Mesendoderm (in vitro differentiated cells): Measurements from ENCODE around the gene MYLK3.

Experiments used
- DNase-seq: peaks from one replicate; pipeline ENCODE4 v3.0.0; 2013
- H2AK5ac ChIP-seq: 2 replicates; pipeline ENCODE4 v1.6.1; 2013; ENCODE audit warnings: low read length, inconsistent platforms
- H2BK120ac ChIP-seq: 2 replicates; pipeline ENCODE4 v1.6.1; 2013; ENCODE audit warnings: low read depth, mild to moderate bottlenecking, low read length, moderate library complexity, mixed read lengths
- H2BK15ac ChIP-seq: replicated peaks from 2 replicates; pipeline ENCODE4 v1.6.1; 2013; ENCODE audit warnings: low read depth, mild to moderate bottlenecking, moderate library complexity
- H2BK5ac ChIP-seq: 2 replicates; pipeline ENCODE4 v1.6.1; 2013; ENCODE audit warnings: low read length, inconsistent platforms
- H3K18ac ChIP-seq: 2 replicates; pipeline ENCODE4 v1.6.1; 2013; ENCODE audit warnings: mild to moderate bottlenecking, low read length, mixed read lengths
- H3K23ac ChIP-seq: one replicate; pipeline ENCODE4 v1.6.1; 2013; ENCODE audit warnings: low read length
- H3K27ac ChIP-seq: 2 replicates; pipeline ENCODE4 v1.5.1; 2013; ENCODE audit warnings: low read depth, mild to moderate bottlenecking, inconsistent platforms, low read length, moderate library complexity
- H3K27me3 ChIP-seq: 2 replicates; pipeline ENCODE4 v1.6.1; 2013; ENCODE audit warnings: low read length, control low read depth, mild to moderate bottlenecking, inconsistent platforms; ENCODE audit not compliant: insufficient read depth, poor library complexity
- H3K36me3 ChIP-seq: 2 replicates; pipeline ENCODE4 v1.6.1; 2013; ENCODE audit warnings: low read length, inconsistent platforms; ENCODE audit not compliant: control insufficient read depth, insufficient read depth
- H3K4ac ChIP-seq: one replicate; pipeline ENCODE4 v1.6.1; 2013; ENCODE audit warnings: low read depth, mild to moderate bottlenecking, low read length, moderate library complexity
- H3K4me1 ChIP-seq: 2 replicates; pipeline ENCODE4 v1.6.1; 2013; ENCODE audit warnings: low read depth, low read length, inconsistent platforms; ENCODE audit not compliant: control insufficient read depth
- H3K4me2 ChIP-seq: 2 replicates; pipeline ENCODE4 v1.6.1; 2013; ENCODE audit warnings: low read length
- H3K4me3 ChIP-seq: 2 replicates; pipeline ENCODE4 v1.5.1; 2013; ENCODE audit warnings: mild to moderate bottlenecking, low read length
- H3K56ac ChIP-seq: one replicate; pipeline ENCODE4 v1.6.1; 2013; ENCODE audit warnings: low read length
- H3K79me1 ChIP-seq: 2 replicates; pipeline ENCODE4 v1.6.1; 2013; ENCODE audit warnings: low read length, inconsistent platforms
- H3K79me2 ChIP-seq: 2 replicates; pipeline ENCODE4 v1.6.1; 2013; ENCODE audit warnings: mild to moderate bottlenecking, low read length; ENCODE audit not compliant: control insufficient read depth, insufficient read depth
- H3K9ac ChIP-seq: 2 replicates; pipeline ENCODE4 v1.6.1; 2013; ENCODE audit warnings: low read length, inconsistent platforms
- H4K5ac ChIP-seq: one replicate; pipeline ENCODE4 v1.6.1; 2013; ENCODE audit warnings: low read length
- H4K8ac ChIP-seq: one replicate; pipeline ENCODE4 v1.6.1; 2013; ENCODE audit warnings: low read depth, mild to moderate bottlenecking, control low read depth, low read length, moderate library complexity
- WGBS: extraction: QIAGEN DNeasy Blood & Tissue Kit; methylation state at CpG from one replicate; pipeline ENCODE4 v1.1.7; 2013; ENCODE audit warnings: low lambda C conversion rate, missing lambda C conversion rate; ENCODE audit not compliant: insufficient coverage; ENCODE audit errors: extremely low coverage; 5-methylcytosine and 5-hydroxymethylcytosine counted together

MYLK3 gene

DNA sequence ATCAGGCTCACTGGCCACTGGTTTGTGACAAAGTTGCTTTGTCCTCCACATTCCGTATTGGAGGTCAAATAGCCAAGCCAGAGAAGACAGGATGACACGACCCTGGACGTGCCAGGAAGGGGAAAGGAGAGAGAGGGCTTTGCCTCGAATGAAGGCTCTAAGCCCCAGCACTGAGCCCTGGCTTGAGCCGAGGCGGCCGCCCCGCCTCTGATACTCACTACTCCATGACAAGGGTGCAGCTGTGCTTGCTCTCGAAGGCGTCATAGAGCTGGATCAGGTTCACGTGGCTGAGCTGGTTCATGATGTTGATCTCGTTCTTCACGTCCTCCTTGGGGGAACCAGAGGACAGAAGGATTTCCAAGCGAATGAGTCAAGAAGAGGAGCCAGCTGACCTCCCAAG, 19.3 kb downstream of the MYLK3 start:
- H3K79me1 ChIP-seq = no peaks in the 10 kb centered on the region
- no peak for DNase-seq
- no peak overlapping the region for H2BK120ac ChIP-seq
- H3K4me2 ChIP-seq = no peak overlapping the region
- no CpG with 5 or more reads among the region's 14 CpGs for WGBS
- H3K56ac ChIP-seq = no peak overlapping the region
- no peak overlapping the region for H2BK15ac ChIP-seq
- no peak overlapping the region for H2BK5ac ChIP-seq
- H3K23ac ChIP-seq = no peak overlapping the region
- H3K9ac ChIP-seq = no peak overlapping the region
- H3K79me2 ChIP-seq = no peaks in the 10 kb centered on the region
- no peak overlapping the region for H3K4ac ChIP-seq
- no peaks in the 10 kb centered on the region for H3K36me3 ChIP-seq
- H2AK5ac ChIP-seq = no peak overlapping the region
- H3K4me1 ChIP-seq = peaks cover 3% of the 10 kb centered on the region
- H4K5ac ChIP-seq = no peak overlapping the region
- H4K8ac ChIP-seq = no peak overlapping the region
- no peak overlapping the region for H3K18ac ChIP-seq
- H3K4me3 ChIP-seq = no peak overlapping the region
- no peak overlapping the region for H3K27ac ChIP-seq
- no peaks in the 10 kb centered on the region for H3K27me3 ChIP-seq

DNA sequence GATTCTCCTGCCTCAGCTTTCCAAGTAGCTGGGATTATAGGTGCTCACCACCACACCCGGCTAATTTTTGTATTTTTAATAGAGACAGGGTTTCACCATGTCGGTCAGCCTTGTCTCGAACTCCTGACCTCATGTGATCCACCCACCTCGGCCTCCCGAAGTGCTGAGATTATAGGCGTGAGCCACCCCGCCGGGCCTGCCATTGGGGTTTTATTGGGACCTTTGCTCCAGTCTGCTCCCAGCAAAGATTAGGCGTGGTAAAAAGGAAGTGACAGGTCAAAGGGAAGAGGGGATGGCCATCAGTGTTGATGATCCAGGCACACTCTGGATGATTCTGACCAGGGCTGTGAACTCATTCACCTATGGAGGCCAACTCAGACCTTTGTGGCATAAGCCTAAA, 20.5 kb downstream of the MYLK3 start:
- Histone ChIP-seq H3K56ac (no peak overlapping the region), H3K4me2 (no peak overlapping the region), H2AK5ac (no peak overlapping the region), H4K5ac (no peak overlapping the region), H3K9ac (no peak overlapping the region), H3K4me3 (no peak overlapping the region), H2BK15ac (no peak overlapping the region), H3K23ac (no peak overlapping the region), H3K18ac (no peak overlapping the region), H2BK120ac (no peak overlapping the region), H3K27me3 (no peaks in the 10 kb centered on the region), H3K4ac (no peak overlapping the region), H3K36me3 (no peaks in the 10 kb centered on the region), H3K27ac (no peak overlapping the region), H2BK5ac (no peak overlapping the region), H4K8ac (no peak overlapping the region), H3K79me1 (no peaks in the 10 kb centered on the region), H3K79me2 (no peaks in the 10 kb centered on the region), H3K4me1 (peaks cover 3% of the 10 kb centered on the region)
- no peak for DNase-seq
- no CpG with 5 or more reads among the region's 9 CpGs for WGBS

DNA sequence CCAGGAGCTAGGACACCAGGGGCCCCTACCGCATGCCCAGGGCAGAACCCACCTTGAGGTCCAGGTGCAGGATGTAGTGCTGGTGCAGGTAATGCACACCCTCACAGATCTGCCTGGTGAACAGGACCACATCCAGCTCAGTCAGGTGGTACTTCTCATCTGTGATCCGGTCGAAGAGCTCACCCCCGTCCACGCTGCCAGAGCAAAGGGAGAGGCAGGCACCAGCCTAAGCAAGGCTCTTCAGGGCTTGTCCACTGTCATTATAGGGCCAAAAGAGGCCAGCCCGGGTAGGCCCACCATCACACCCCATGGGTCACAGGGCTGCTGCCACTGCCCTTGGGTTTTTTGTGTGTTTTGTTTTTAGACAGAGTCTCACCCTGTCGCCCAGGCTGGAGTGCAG, 21.0 kb downstream of the MYLK3 start:
- Histone ChIP-seq H3K4me2 (no peak overlapping the region), H3K18ac (no peak overlapping the region), H3K27me3 (no peaks in the 10 kb centered on the region), H2BK15ac (no peak overlapping the region), H3K56ac (no peak overlapping the region), H3K27ac (no peak overlapping the region), H3K4ac (no peak overlapping the region), H3K23ac (no peak overlapping the region), H2BK5ac (no peak overlapping the region), H3K79me2 (no peaks in the 10 kb centered on the region), H4K5ac (no peak overlapping the region), H3K36me3 (no peaks in the 10 kb centered on the region), H4K8ac (no peak overlapping the region), H3K79me1 (no peaks in the 10 kb centered on the region), H3K4me1 (peaks cover 3% of the 10 kb centered on the region), H2BK120ac (no peak overlapping the region), H3K9ac (no peak overlapping the region), H3K4me3 (no peak overlapping the region), H2AK5ac (no peak overlapping the region)
- WGBS = no CpG with 5 or more reads among the region's 7 CpGs
- no peak for DNase-seq

DNA sequence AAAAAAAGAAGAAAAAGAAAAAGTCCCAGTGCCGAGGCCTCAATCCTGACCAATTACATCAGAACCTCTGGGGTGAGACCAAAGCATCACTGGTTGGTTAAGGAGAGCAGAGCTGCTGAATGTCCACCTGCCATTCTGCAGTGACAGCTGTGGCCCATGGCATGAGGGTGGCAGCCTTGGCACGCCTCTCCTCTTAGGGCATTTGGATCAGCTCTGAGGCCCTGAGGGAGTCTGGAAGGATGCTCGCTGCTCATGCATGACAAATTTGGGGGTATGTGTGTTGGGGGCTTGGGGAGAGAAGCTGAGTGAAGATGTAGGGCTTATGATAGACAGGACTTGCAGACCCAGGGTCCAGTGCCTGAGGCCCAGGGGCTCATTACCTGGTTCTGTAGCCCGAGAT, 26.3 kb downstream of the MYLK3 start:
- Histone ChIP-seq H3K56ac (no peak overlapping the region), H3K18ac (no peak overlapping the region), H3K9ac (no peak overlapping the region), H3K36me3 (no peaks in the 10 kb centered on the region), H3K79me2 (no peaks in the 10 kb centered on the region), H3K4me2 (no peak overlapping the region), H3K27me3 (no peaks in the 10 kb centered on the region), H4K5ac (no peak overlapping the region), H2AK5ac (no peak overlapping the region), H3K4me1 (no peaks in the 10 kb centered on the region), H3K27ac (no peak overlapping the region), H2BK15ac (no peak overlapping the region), H2BK5ac (no peak overlapping the region), H3K23ac (no peak overlapping the region), H2BK120ac (no peak overlapping the region), H3K4ac (no peak overlapping the region), H4K8ac (no peak overlapping the region), H3K79me1 (no peaks in the 10 kb centered on the region), H3K4me3 (no peak overlapping the region)
- WGBS = no CpG with 5 or more reads among the region's 4 CpGs
- no peak for DNase-seq

DNA sequence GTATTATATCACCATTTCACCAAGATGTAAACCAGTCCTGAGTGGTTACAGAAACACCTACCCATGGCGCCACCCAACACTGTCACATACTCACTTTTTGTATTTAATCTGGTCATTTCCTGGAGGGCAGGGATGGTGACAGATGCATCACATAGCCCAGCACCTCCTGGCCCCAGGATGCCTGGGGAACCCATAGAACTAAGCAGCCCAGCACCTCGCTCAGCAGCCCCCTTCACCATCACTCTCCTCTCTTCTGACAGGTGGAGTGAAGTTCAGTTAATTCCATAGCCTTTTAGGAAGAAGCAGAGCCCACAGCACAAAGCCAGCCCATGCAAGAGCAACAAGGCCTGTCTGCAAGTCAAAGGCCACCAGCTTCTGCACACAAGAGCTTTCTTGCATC, 27.5 kb downstream of the MYLK3 start:
- H3K23ac ChIP-seq = no peak overlapping the region
- no peak overlapping the region for H4K8ac ChIP-seq
- no peak overlapping the region for H3K4ac ChIP-seq
- no peak overlapping the region for H2BK15ac ChIP-seq
- H3K4me3 ChIP-seq = no peak overlapping the region
- H3K79me2 ChIP-seq = no peaks in the 10 kb centered on the region
- H2BK5ac ChIP-seq = no peak overlapping the region
- no peak overlapping the region for H3K56ac ChIP-seq
- WGBS = no CpG with 5 or more reads among the region's 2 CpGs
- no peaks in the 10 kb centered on the region for H3K4me1 ChIP-seq
- no peak for DNase-seq
- H3K27me3 ChIP-seq = no peaks in the 10 kb centered on the region
- H4K5ac ChIP-seq = no peak overlapping the region
- H2AK5ac ChIP-seq = no peak overlapping the region
- H3K9ac ChIP-seq = no peak overlapping the region
- no peak overlapping the region for H3K4me2 ChIP-seq
- H3K27ac ChIP-seq = no peak overlapping the region
- no peak overlapping the region for H2BK120ac ChIP-seq
- H3K79me1 ChIP-seq = no peaks in the 10 kb centered on the region
- H3K18ac ChIP-seq = no peak overlapping the region
- H3K36me3 ChIP-seq = no peaks in the 10 kb centered on the region

DNA sequence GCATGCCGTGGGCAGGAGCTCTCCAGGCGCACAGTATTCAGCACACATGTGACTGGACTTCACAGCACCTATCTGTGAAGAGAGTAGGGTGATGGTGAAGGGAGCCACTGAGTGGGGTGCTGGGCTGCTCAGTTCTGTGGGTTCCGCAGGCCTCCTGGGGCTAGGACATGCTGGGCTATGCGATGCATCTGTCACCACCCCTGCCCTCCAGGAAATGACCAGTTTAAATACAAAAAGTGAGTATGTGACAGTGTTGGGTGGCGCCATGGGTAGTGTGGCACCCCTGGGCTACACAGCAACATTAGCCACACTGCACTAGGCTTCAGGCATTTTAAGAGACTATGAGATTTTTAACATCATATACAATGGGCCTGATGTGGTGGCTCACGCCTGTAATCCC, 28.6 kb downstream of the MYLK3 start:
- no peak overlapping the region for H3K56ac ChIP-seq
- H2AK5ac ChIP-seq = no peak overlapping the region
- H4K5ac ChIP-seq = no peak overlapping the region
- no peaks in the 10 kb centered on the region for H3K4me1 ChIP-seq
- H2BK5ac ChIP-seq = no peak overlapping the region
- H2BK120ac ChIP-seq = no peak overlapping the region
- no peak overlapping the region for H4K8ac ChIP-seq
- H3K4ac ChIP-seq = no peak overlapping the region
- DNase-seq = no peak
- H3K36me3 ChIP-seq = no peaks in the 10 kb centered on the region
- H3K27ac ChIP-seq = no peak overlapping the region
- no peak overlapping the region for H2BK15ac ChIP-seq
- no CpG with 5 or more reads among the region's 6 CpGs for WGBS
- H3K4me3 ChIP-seq = no peak overlapping the region
- H3K9ac ChIP-seq = no peak overlapping the region
- H3K23ac ChIP-seq = no peak overlapping the region
- H3K4me2 ChIP-seq = no peak overlapping the region
- H3K18ac ChIP-seq = no peak overlapping the region
- H3K79me2 ChIP-seq = no peaks in the 10 kb centered on the region
- no peaks in the 10 kb centered on the region for H3K27me3 ChIP-seq
- H3K79me1 ChIP-seq = no peaks in the 10 kb centered on the region
